SK-MEL-5 (cell line): ENCODE data around the gene TAGLN3. TPM values are rescaled to one million over a fixed set of nuclear protein-coding genes. Genes with fewer than 3 reads are reported as not detected.
"Not testable (repeated sequence)": the region's sequence is repeated elsewhere in the genome, so short reads cannot be mapped to it uniquely, and the experiment has no call there.

Experiments used
- DNase-seq: peaks from one replicate; pipeline ENCODE4 v3.0.0-alpha.2; 2016; ENCODE audit warnings: low read depth, low spot score
- in situ Hi-C: cut with HindIII; loops from 2 replicates; pipeline ENCODE4 v1.10.0; 2016; ENCODE audit warnings: low sequenced_read_pairs, high pct_unique_total_duplicates, low pct_unique_long_range_greater_than_20kb
- total RNA-seq: library from RNA; depleted of rRNA; stranded (reverse); fragments of >200 nt; shearing (Covaris generic); gene quantifications from 2 replicates; pipeline ENCODE4 v1.2.3, GENCODE V29; 2014

TAGLN3 gene
- total RNA-seq, 1 experiment from 2014 or later, result not detected

DNA sequence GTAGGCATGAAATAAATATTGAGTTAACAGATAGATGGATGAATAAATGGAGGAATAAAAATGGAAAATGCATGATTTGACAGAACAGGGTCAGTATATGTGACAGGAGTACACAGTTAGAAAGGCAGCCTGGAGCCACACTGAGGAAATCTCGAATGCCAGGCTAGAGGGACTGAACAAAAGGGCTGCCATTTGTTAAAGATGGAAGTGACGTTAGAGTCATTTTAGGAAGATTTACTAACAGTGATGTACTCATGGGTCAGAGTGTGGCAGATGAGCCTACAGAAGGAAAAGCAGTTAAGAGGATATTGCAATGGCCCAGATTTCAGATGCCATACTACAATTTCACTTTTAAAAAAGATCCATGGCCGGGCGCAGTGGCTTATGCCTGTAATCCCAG, 28.4 kb downstream of the TAGLN3 start:
- in situ Hi-C loops, result no loop called here
- DNase-seq, result no peak

- in situ Hi-C loops, result no loop called here
- no peak for DNase-seq
Observed at GRCh38 chr3:112027826-112028225, 29.1 kb downstream of the TAGLN3 start.

GRCh38 chr3:112030901-112031300, 32.2 kb downstream of the TAGLN3 start:
- in situ Hi-C loops, result no loop called here
- no peak for DNase-seq

- no peak for DNase-seq
- in situ Hi-C loops, result no loop called here
Observed at GRCh38 chr3:112032098-112032731, 33.5 kb downstream of the TAGLN3 start.

GRCh38 chr3:112034436-112034835, 35.7 kb downstream of the TAGLN3 start, which contains the start of gene TMPRSS7:
TMPRSS7 (plus strand) TSS chr3:112034736; CDS start chr3:112034846, 110 bp downstream.
- in situ Hi-C loops, result no loop called here
- DNase-seq, result no peak

GRCh38 chr3:112035241-112035640, 36.5 kb downstream of the TAGLN3 start:
- in situ Hi-C loops, result no loop called here

GRCh38 chr3:112037194-112037593, 38.5 kb downstream of the TAGLN3 start:
- DNase-seq, in situ Hi-C loops: not testable (repeated sequence)

More at GRCh38 chr3:112035241-112035640, 36.5 kb downstream of the TAGLN3 start:
- no peak for DNase-seq

GRCh38 chr3:112038863-112039262, 40.1 kb downstream of the TAGLN3 start:
- in situ Hi-C loops, result no loop called here
- no peak for DNase-seq

DNA sequence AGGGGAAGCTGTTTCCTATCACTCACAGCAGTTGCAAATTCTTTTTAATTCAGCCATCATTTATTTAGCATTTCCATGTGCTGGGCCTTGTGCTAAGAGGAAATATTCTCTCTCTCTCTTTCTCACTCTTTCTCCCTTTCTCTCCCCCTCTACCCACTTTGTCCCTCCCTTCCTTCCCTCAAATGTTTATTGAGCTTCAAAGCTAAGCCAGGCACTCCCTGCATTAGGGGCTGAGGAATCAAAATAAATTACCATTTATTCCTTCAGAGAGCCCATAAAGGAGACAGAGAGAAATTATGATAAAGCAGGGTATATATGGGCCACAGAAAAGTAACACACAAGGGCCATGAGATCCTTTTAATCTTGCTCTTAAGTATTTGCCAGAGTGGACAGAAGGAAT, 42.6 kb downstream of the TAGLN3 start:
- DNase-seq, result no peak
- in situ Hi-C loops, result no loop called here

- in situ Hi-C loops, result no loop called here
Observed at GRCh38 chr3:112042842-112043280, 44.1 kb downstream of the TAGLN3 start.

DNA sequence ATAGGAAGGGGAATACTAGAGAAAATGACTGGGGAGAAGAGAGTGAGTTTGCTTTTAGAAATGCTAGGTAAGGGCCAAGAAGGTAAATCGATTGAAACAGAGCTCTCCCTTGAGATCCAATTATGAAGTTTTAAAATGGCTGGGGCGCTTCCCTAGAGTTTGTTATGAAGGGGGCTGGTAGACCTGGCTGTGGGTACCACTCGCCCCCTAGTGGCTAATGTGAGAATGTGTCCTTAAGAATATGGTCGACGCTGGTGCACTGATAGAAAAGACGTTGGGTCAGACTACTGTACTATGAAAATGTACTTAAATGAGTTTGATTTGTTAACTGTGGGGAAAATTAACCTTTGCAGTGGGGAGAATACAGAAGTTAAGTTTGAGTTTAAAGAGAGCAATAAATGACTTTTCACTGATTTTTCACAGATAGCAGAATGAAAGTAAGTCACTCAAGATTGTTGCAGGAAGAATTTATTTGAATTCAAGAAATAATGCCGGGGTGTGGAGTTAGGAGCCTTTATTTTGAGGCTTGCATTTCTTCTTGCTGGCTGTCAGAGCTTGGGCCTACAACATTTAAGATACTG, 45.0 kb downstream of the TAGLN3 start:
- DNase-seq, result peak; percentile 91
- in situ Hi-C loops, result no loop called here

More at GRCh38 chr3:112042842-112043280, 44.1 kb downstream of the TAGLN3 start:
- peak; percentile 99 for DNase-seq

- no peak for DNase-seq
Observed at GRCh38 chr3:112046599-112046998, 47.9 kb downstream of the TAGLN3 start.

DNA sequence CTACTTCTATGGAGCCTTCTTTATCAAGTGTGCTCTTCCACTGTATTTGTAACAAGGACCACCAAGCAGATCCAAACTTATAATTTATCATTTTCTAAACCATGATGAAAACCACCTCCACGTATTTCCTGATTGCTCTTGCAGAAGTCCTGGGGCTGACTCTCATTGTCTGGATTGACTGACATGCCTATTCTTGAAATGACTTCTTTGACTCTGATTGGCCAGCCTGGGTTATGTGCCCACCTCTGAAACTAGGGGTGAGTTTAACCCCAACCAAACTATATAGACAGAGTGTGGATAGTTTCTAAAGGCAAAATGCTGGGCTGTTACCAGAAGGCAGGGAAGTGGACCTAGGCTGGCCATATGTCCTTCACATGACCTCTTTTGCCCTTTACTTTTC, 48.5 kb downstream of the TAGLN3 start:
- in situ Hi-C loops, result no loop called here
- no peak for DNase-seq

More at GRCh38 chr3:112046599-112046998, 47.9 kb downstream of the TAGLN3 start:
- in situ Hi-C loops, result no loop called here

DNA sequence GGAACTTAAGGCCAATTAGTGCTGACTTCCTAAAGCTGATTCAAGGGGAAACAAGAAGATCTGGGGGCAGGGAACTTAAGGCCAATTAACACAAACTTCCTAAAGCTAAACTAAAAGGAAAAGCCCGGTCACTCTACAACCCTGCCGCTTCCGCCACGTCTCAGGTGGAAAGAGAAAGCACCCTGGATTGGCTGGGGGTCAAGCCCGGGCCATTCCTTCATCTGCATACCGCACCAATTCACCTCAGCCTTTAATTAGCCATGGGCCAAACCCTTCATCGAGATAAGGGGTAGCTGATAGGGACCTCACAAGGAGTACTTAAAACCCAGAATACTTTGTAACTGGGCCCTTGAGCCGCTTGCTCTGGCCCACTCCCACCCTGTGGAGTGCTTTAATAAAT, 50.2 kb downstream of the TAGLN3 start:
- no peak for DNase-seq
- in situ Hi-C loops, result no loop called here

DNA sequence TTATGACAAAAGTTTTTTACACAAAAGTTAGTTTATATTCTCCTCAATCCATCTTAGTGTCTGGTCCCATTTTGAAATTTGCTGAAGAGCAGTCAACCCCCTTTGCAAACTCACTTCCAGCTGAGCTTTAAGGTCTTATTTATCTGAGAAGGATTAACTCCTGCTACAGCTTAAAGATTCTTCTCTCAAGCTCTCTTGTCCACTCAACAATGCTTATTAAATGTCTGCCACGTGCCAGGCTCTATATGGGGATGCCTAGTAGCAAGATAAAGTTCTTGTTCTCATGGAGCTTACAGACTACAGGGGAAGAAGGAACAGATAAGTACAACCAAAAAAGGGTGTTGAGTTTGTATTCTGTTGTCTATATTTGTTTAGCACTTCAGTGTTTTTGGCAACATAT, 54.5 kb downstream of the TAGLN3 start:
- in situ Hi-C loops, result no loop called here
- DNase-seq, result no peak

DNA sequence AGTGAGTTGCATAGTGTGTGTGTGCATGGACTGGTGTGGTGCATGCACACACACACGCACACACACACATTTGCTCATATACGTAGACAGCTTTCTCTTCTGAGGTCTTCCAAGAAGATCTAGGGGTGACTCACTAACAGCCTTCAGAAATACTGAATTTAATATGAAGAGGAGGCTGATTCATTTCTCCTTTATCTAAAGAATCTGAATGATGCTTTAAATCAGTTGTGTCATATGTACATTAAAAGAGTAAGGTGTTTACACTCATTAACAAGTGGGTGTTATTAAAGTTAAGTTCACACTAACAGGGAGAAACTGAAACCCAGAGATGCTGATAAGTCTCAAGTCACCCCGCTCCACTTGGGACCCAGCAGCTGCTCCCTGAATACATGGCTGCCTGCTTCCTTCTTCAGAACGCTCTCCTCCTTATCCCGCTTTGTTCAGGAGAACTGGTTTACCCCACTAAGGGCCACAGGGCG, 57.8 kb downstream of the TAGLN3 start:
- no peak for DNase-seq
- in situ Hi-C loops, result no loop called here

DNA sequence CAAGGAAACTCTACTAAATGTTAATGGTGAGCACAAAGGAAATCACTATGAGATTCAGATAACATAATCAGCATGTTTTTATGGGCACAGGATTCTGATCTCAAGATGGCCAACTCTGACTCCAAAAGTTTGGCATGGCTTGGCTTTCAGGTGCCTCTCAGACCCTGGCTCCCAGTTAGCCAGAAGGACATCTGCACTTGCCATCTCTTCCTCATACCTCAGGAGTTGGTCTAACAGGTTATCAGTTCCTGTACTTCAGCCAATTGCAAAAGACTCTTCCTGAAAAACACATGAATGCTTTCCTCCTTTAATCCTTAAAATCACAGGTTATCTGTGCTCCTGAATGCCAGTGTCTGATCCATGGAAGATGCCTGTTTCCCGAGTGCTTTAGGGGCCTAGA, 60.8 kb downstream of the TAGLN3 start:
- no peak for DNase-seq
- in situ Hi-C loops, result no loop called here

DNA sequence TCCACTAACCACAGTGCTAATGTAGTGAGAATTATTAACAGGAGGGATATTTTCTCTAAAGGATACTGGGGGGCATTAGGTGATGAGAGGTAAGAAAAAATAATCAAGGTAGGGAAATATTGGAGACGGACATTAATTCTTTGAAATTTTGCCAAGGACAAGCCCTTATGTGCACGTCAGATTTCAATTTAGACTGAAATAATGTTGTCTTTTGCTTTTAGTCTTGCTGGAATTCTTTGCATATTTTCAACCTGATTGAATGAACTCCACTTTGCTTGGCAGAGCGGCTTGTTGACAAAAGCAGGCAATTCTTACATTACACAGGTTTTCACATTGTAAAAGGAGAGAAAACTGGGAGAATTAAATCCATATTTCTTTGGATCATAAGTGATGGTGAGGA, 62.4 kb downstream of the TAGLN3 start:
- in situ Hi-C loops, result no loop called here
- no peak for DNase-seq
